HEK293T (cell line): ENCODE results near the gene AVPR2.
A peak's percentile ranks its signal among the peaks of the same experiment; 100 is the strongest.

Source experiments
- CTCF ChIA-PET: fragments of 350-600 bp; formaldehyde crosslinking; extraction: SDS; loops from one replicate; lab custom pipeline; 2021; ENCODE audit warnings: antibody characterized with exemption, inconsistent platforms; lab: Yijun Ruan, JAX
- POLR2A ChIA-PET: fragments of 350-600 bp; formaldehyde crosslinking; extraction: SDS; loops from one replicate; lab custom pipeline; 2020; ENCODE audit warnings: antibody characterized with exemption, inconsistent platforms; lab: Yijun Ruan, JAX
- DNase-seq: peaks from one replicate; pipeline ENCODE4 v3.0.0; 2012; ENCODE audit warnings: mixed read lengths; ENCODE audit errors: extremely low spot score
- ARNT ChIP-seq: fragments of 450-650 bp; IDR thresholded peaks from 2 replicates; pipeline ENCODE4 v1.6.1; 2017; ENCODE audit warnings: mild to moderate bottlenecking
- BHLHE40 ChIP-seq: fragments of 450-650 bp; IDR thresholded peaks from 2 replicates; pipeline ENCODE4 v1.6.1; 2016; ENCODE audit warnings: mild to moderate bottlenecking, moderate library complexity, borderline replicate concordance
- CTBP1 ChIP-seq: fragments of 450-650 bp; IDR thresholded peaks from 2 replicates; pipeline ENCODE4 v1.6.1; 2016; ENCODE audit warnings: borderline replicate concordance
- ELF4 ChIP-seq: fragments of 450-650 bp; IDR thresholded peaks from 2 replicates; pipeline ENCODE4 v1.6.1; 2017; ENCODE audit warnings: antibody characterized with exemption
- FOXA1 ChIP-seq: fragments of 450-650 bp; IDR thresholded peaks from 2 replicates; pipeline ENCODE4 v1.6.1; 2016; ENCODE audit warnings: mild to moderate bottlenecking
- FOXK2 ChIP-seq: fragments of 450-650 bp; IDR thresholded peaks from 2 replicates; pipeline ENCODE4 v1.6.1; 2016; ENCODE audit warnings: mild to moderate bottlenecking
- FOXM1 ChIP-seq: fragments of 450-650 bp; IDR thresholded peaks from 2 replicates; pipeline ENCODE4 v1.6.1; 2017; ENCODE audit warnings: mild to moderate bottlenecking, borderline replicate concordance
- HDGF ChIP-seq: fragments of 450-650 bp; IDR thresholded peaks from 2 replicates; pipeline ENCODE4 v1.6.1; 2017; ENCODE audit warnings: antibody characterized with exemption, borderline replicate concordance
- L3MBTL2 ChIP-seq: fragments of 450-650 bp; conservative IDR thresholded peaks from 2 replicates; pipeline ENCODE4 v1.6.1; 2016; ENCODE audit warnings: mild to moderate bottlenecking
- LEF1 ChIP-seq: fragments of 450-650 bp; IDR thresholded peaks from 2 replicates; pipeline ENCODE4 v1.6.1; 2017; ENCODE audit warnings: mild to moderate bottlenecking, borderline replicate concordance
- NFRKB ChIP-seq: fragments of 450-650 bp; IDR thresholded peaks from 2 replicates; pipeline ENCODE4 v1.6.1; 2016; ENCODE audit warnings: mild to moderate bottlenecking, moderate library complexity
- SP1 ChIP-seq: fragments of 450-650 bp; IDR thresholded peaks from 2 replicates; pipeline ENCODE4 v1.6.1; 2017
- SUZ12 ChIP-seq: fragments of 450-650 bp; IDR thresholded peaks from 2 replicates; pipeline ENCODE4 v1.6.1; 2016; ENCODE audit warnings: mild to moderate bottlenecking
- TARDBP ChIP-seq: fragments of 450-650 bp; IDR thresholded peaks from 2 replicates; pipeline ENCODE4 v1.6.1; 2016
- ZNF384 ChIP-seq: fragments of 450-650 bp; IDR thresholded peaks from 2 replicates; pipeline ENCODE4 v1.6.1; 2016
- TF ChIP-seq, protein P1 (sequence below): fragments of 450-650 bp; IDR thresholded peaks from 2 replicates; pipeline ENCODE4 v1.6.1; 2016

Gene AVPR2

DNA sequence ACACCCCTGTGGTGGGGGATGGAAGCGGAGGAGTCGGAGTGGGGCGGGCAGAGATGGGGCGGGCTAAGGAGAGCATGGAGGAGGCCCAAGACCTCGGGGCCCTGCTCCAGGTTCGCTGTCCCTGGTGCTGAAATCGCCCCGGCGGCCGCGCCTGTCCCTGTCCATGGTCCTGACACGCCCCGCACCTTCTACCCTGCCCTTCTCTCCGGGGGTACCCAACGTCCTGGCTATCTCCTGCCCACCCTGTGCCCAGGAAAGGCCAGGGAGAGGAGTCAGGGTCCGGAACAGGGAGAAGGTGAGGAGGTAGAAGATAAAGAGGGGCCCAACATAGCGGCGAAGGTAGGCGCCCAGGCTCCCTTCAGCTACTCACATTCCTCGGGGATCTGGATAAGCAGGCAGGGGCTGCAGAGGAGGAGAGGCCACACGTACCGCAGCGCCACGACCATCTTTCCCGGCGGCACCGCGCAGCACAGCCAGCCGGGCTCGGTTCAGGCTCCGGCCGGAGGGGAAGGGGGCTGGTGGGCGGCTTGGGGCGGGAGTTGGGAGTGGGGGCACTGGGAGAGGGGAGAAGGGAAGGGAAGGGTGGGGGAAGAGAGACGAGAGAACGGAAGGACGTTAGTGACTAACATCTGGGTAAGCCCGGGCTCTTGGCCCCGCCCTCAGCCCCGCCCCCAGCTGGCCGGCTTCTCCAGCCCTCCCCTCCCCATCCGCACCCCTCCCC lies 28.9 kb upstream of the AVPR2 start:
- DNase-seq, result peak; percentile 86
- CTCF ChIA-PET, result no interaction called here
- TF ChIP-seq NFRKB, result no peak
- no peak for TF ChIP-seq FOXA1
- no peak for TF ChIP-seq SP1
- TF ChIP-seq TARDBP, result no peak
- TF ChIP-seq BHLHE40, result no peak
- TF ChIP-seq L3MBTL2, result no peak
- no peak for TF ChIP-seq HDGF
- TF ChIP-seq FOXK2, result no peak
- no peak for TF ChIP-seq ELF4
- no peak for TF ChIP-seq ZNF384
- TF ChIP-seq LEF1, result no peak
- no peak for TF ChIP-seq FOXM1
- no peak for TF ChIP-seq ARNT
- POLR2A ChIA-PET, result no interaction called here

DNA sequence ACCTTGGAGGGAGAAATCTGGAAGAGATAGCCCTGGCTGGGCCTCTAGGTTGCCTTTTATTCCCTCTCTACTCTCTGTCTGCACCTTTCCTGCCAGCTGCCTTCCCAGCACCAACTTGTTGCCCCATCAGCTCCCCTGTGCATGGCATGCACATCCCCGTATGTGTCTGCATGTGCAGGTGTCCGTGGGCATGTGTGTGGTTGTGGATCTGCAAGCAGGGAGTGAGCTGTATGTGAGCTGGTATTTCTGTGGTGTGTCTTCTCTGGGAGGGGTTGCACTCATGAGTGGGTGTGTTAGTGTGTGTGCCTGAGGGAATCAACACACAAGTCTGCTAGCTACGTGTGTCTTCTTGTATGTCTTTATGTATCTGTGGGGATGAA lies 28.4 kb upstream of the AVPR2 start:
- POLR2A ChIA-PET, result no interaction called here
- CTCF ChIA-PET, result no interaction called here
- no peak for DNase-seq
- no peak for TF ChIP-seq FOXK2
- no peak for TF ChIP-seq SUZ12
- TF ChIP-seq NFRKB, result no peak
- no peak for TF ChIP-seq CTBP1
- no peak for TF ChIP-seq L3MBTL2
- no peak for TF ChIP-seq TARDBP
- no peak for TF ChIP-seq LEF1
- TF ChIP-seq FOXA1, result no peak
- TF ChIP-seq ZNF384, result no peak
- no peak for TF ChIP-seq SP1
- no peak for TF ChIP-seq HDGF
- TF ChIP-seq ELF4, result no peak
- TF ChIP-seq, protein P1, sequence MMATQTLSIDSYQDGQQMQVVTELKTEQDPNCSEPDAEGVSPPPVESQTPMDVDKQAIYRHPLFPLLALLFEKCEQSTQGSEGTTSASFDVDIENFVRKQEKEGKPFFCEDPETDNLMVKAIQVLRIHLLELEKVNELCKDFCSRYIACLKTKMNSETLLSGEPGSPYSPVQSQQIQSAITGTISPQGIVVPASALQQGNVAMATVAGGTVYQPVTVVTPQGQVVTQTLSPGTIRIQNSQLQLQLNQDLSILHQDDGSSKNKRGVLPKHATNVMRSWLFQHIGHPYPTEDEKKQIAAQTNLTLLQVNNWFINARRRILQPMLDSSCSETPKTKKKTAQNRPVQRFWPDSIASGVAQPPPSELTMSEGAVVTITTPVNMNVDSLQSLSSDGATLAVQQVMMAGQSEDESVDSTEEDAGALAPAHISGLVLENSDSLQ, result no peak
- no peak for TF ChIP-seq FOXM1
- no peak for TF ChIP-seq BHLHE40

DNA sequence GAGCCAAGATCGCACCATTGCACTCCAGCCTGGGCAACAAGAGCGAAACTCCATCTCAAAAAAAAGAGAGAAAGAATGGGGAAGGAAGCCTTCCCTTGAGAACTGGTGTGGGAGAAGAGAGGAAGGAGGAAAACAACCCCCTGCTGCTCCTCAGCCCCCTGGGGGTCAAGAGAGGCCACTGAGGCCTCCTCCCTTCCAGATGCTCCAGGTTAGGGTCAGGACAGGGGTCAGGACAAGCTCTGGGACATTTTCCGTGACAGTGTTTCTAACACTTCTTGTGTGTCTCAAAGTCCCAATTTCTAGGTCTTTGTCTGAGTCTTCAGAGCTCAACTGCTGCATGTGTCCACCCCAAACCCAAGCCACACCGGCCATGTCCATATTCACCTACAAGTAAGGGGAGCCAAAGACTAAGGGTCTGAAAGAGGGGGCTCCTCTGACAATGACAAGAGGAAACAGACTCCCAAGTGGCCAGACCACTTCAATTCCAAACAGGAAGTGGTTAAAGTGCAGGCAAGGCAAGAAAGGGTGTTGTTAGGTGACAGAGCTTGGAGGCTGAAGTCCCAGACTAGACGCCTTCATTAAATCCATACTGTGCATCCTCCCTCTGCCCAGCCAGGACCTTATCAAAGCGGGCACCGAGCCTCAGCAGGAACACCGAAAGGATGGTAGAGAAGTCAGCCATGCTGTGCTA lies 26.8 kb upstream of the AVPR2 start:
- no peak for DNase-seq
- no peak for TF ChIP-seq FOXK2
- TF ChIP-seq L3MBTL2, result no peak
- no peak for TF ChIP-seq SUZ12
- no peak for TF ChIP-seq LEF1
- no peak for TF ChIP-seq FOXM1
- no peak for TF ChIP-seq ELF4
- no peak for TF ChIP-seq SP1
- CTCF ChIA-PET, result interaction anchor here (0.6 kb wide), 1 partner anchor 30 kb away, joined by 3 read pairs; no protein-coding TSS in a partner anchor
- POLR2A ChIA-PET, result no interaction called here

DNA sequence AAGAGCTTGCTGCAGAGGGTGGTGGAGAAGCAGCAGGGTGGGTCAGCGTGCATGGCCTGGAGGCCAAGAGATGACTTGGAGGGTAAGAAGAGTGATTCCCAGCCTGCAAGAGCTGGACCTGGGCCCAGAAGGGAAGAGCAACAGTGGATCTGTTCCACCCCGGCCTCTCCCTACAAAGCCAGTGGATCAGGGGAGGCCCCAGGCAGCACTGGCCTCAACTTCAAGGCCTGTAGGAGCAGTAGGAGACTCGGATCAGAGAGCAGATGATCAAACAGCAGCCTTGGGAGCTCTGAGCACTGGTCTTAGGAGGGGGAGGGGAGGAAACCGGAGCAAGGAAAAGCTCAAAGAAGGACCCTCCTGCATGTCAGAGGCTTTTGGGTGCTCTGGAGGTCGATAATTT lies 26.1 kb upstream of the AVPR2 start:
- TF ChIP-seq SUZ12, result no peak
- no peak for TF ChIP-seq ZNF384
- TF ChIP-seq ELF4, result no peak
- no peak for TF ChIP-seq SP1
- no peak for TF ChIP-seq FOXK2
- TF ChIP-seq FOXM1, result no peak
- ChIA-PET CTCF (interaction anchor here (0.6 kb wide), 1 partner anchor 29 kb away, joined by 3 read pairs; no protein-coding TSS in a partner anchor), POLR2A (no interaction called here)
- no peak for DNase-seq

DNA sequence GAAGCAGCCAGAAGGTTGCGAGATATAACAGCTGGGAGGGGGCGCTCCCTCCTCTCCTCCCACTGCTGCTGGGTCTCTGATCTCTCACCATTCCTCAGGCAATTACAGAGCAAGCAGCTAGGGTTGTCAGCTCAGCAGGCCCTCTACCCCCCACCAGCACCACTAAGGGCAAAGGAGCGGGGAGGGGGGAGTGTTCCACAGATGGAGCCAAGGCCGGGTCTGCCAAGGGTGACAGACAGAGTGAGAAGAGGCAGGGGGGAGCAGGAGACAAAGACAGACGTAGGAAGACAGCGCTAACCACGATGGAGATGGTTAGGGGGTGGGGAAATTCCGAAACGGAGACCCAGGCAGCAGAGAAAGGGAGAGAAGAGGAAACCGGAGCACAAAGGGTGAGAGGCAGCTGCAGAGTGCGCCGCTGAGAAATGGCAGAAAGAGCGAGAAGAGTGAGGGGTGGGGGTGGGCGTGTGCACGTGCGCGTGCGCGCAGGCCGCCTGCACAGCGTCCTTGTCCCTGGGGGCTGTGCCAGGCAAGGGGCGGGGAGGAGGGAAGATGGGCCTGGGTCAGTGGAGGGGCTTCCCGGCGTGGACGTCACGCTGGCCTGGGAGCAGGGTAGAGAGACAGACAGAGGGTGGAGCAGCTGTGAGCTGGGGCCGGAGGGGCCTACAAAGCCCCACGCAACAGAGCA lies 25.4 kb upstream of the AVPR2 start:
- CTCF ChIA-PET, result no interaction called here

DNA sequence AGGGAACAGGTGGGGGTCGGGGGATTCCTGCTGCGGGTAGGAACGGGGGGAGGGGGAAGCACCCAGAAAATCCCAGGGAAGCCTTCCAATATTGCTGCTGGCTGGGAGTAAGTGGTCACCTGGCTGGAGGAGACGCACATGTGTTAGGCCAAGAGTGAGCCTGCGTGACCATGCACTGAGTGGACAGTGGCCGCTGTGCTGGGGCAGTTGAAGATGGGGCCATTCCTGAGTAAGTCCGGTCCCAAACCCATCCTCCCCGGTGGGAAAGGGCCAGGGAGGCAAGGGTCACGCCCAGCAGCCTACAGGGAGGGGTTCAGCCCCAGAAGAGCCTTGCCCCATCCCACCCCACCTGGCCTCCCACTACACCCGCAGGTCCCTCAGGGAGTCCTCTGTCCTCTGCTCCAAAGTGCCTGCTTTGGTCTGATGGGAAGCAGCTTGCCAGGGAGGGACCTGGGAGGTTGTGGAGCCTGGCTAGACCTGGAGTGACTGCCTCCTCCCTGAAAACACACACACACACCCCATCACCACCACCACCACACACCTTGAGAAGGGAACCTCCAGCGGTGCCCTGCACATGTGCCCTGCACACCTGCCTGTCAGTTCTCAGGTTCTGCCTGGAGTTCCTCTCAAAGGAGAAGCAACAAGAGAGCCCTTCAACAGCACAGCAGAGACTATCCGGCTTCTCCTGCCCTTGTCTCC lies 24.6 kb upstream of the AVPR2 start:
- no peak for TF ChIP-seq LEF1
- TF ChIP-seq FOXK2, result no peak
- no peak for TF ChIP-seq FOXA1
- TF ChIP-seq ELF4, result no peak
- no peak for TF ChIP-seq FOXM1
- no peak for TF ChIP-seq SP1
- TF ChIP-seq ARNT, result no peak
- DNase-seq, result no peak
- CTCF ChIA-PET, result no interaction called here
- POLR2A ChIA-PET, result no interaction called here

More for the DNA sequence above, 25.4 kb upstream of the AVPR2 start:
- TF ChIP-seq BHLHE40 (no peak), LEF1 (no peak), SUZ12 (no peak), ZNF384 (no peak), FOXA1 (no peak), ELF4 (no peak), L3MBTL2 (no peak), FOXM1 (no peak)
- POLR2A ChIA-PET, result no interaction called here
- no peak for DNase-seq

DNA sequence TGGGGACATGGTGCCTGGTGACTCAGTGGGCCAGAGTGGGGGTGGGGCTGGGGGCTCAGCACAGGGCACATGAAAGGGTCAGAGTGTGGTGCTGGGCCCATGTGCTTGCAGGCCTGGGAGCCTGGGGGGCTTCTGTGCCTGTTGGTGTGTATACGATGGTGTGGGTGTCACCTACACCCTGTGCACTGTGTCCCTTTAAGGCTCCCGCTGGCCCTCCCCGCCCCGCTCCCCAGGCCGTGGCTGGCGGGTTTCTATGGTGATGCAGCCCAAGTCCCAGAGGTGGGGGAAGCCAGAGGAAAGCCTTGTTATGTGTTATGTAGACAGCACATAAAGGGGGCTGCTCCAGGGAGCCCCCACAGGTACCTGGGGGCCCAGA lies 24.0 kb upstream of the AVPR2 start:
- POLR2A ChIA-PET, result no interaction called here
- TF ChIP-seq FOXA1 (no peak), LEF1 (no peak), L3MBTL2 (no peak), NFRKB (no peak), BHLHE40 (no peak), CTBP1 (no peak), ARNT (no peak), ZNF384 (no peak), HDGF (no peak), TARDBP (no peak), FOXM1 (no peak), ELF4 (no peak), SUZ12 (no peak), FOXK2 (no peak), SP1 (no peak)
- TF ChIP-seq, protein P1, result no peak
- CTCF ChIA-PET, result no interaction called here
- DNase-seq, result no peak
